H9 (cell line): Measurements from ENCODE around the gene IDUA. TPM values are rescaled to one million over a fixed set of nuclear protein-coding genes. Genes with fewer than 3 reads are reported as not detected.

Source experiments
- DNase-seq: peaks from one replicate; pipeline ENCODE4 v3.0.0-alpha.2; 2017
- H2AFZ ChIP-seq: one replicate; pipeline ENCODE4 v1.6.1; 2013; ENCODE audit warnings: mild to moderate bottlenecking, low read length, control low read depth, moderate library complexity
- H2AK5ac ChIP-seq: 2 replicates; pipeline ENCODE4 v1.6.1; 2013; ENCODE audit warnings: low read length, control low read depth, mixed read lengths; ENCODE audit not compliant: insufficient read length
- H2BK120ac ChIP-seq: one replicate; pipeline ENCODE4 v1.6.1; 2013; ENCODE audit warnings: low read depth, mild to moderate bottlenecking, low read length, control low read depth, inconsistent platforms; ENCODE audit not compliant: poor library complexity, severe bottlenecking
- H2BK12ac ChIP-seq: 2 replicates; pipeline ENCODE4 v1.6.1; 2013; ENCODE audit warnings: low read length, control low read depth, mixed read lengths, low read depth; ENCODE audit not compliant: insufficient read length
- H2BK15ac ChIP-seq: 2 replicates; pipeline ENCODE4 v1.6.1; 2013; ENCODE audit warnings: low read depth, low read length, control low read depth
- H2BK20ac ChIP-seq: one replicate; pipeline ENCODE4 v1.6.1; 2013; ENCODE audit warnings: low read depth, mild to moderate bottlenecking, low read length, control low read depth, inconsistent platforms; ENCODE audit not compliant: poor library complexity, severe bottlenecking
- H2BK5ac ChIP-seq: 2 replicates; pipeline ENCODE4 v1.6.1; 2013; ENCODE audit warnings: low read length, control low read depth, mixed read lengths; ENCODE audit not compliant: insufficient read length
- H3K14ac ChIP-seq: 2 replicates; pipeline ENCODE4 v1.6.1; 2013; ENCODE audit warnings: low read length, control low read depth; ENCODE audit not compliant: insufficient read depth
- H3K18ac ChIP-seq: 2 replicates; pipeline ENCODE4 v1.6.1; 2013; ENCODE audit warnings: low read depth, mild to moderate bottlenecking, mixed read lengths, low read length, control low read depth; ENCODE audit not compliant: insufficient read length
- H3K23ac ChIP-seq: 2 replicates; pipeline ENCODE4 v1.6.1; 2013; ENCODE audit warnings: low read length, control low read depth, mixed read lengths, low read depth; ENCODE audit not compliant: insufficient read length
- H3K23me2 ChIP-seq: 2 replicates; pipeline ENCODE4 v1.6.1; 2013; ENCODE audit warnings: low read depth, mild to moderate bottlenecking, mixed read lengths, low read length, control low read depth; ENCODE audit not compliant: insufficient read length, poor library complexity, severe bottlenecking
- H3K27ac ChIP-seq: 2 replicates; pipeline ENCODE4 v1.5.1; 2013; ENCODE audit warnings: low read length, control low read depth, mixed read lengths, low read depth; ENCODE audit not compliant: insufficient read length
- H3K27me3 ChIP-seq: 2 replicates; pipeline ENCODE4 v1.6.1; 2013; ENCODE audit warnings: low read length, control low read depth, inconsistent platforms; ENCODE audit not compliant: insufficient read depth
- H3K4ac ChIP-seq: 2 replicates; pipeline ENCODE4 v1.6.1; 2013; ENCODE audit warnings: low read depth, mild to moderate bottlenecking, control low read depth, inconsistent platforms, low read length, moderate library complexity
- H3K4me1 ChIP-seq: 2 replicates; pipeline ENCODE4 v1.6.1; 2013; ENCODE audit warnings: low read length, control low read depth, inconsistent platforms; ENCODE audit not compliant: insufficient read depth
- H3K4me2 ChIP-seq: 2 replicates; pipeline ENCODE4 v1.6.1; 2013; ENCODE audit warnings: low read length, control low read depth, mixed read lengths; ENCODE audit not compliant: insufficient read length, insufficient read depth
- H3K56ac ChIP-seq: 2 replicates; pipeline ENCODE4 v1.6.1; 2013; ENCODE audit warnings: low read depth, mild to moderate bottlenecking, mixed read lengths, low read length, control low read depth; ENCODE audit not compliant: insufficient read length
- H3K79me1 ChIP-seq: 2 replicates; pipeline ENCODE4 v1.6.1; 2013; ENCODE audit warnings: low read depth, mild to moderate bottlenecking, moderate library complexity, low read length, control low read depth, inconsistent platforms; ENCODE audit not compliant: insufficient read depth, poor library complexity, severe bottlenecking
- H3K79me2 ChIP-seq: 2 replicates; pipeline ENCODE4 v1.6.1; 2013; ENCODE audit warnings: low read length, control low read depth, inconsistent platforms; ENCODE audit not compliant: insufficient read depth
- H3K9ac ChIP-seq: 2 replicates; pipeline ENCODE4 v1.6.1; 2013; ENCODE audit warnings: low read length, control low read depth, mixed read lengths; ENCODE audit not compliant: insufficient read length; ENCODE audit errors: extremely low read depth
- H3K9me3 ChIP-seq: one replicate; pipeline ENCODE4 v1.6.1; 2013; ENCODE audit warnings: low read depth, low read length, inconsistent platforms; ENCODE audit not compliant: control insufficient read depth
- H3T11ph ChIP-seq: one replicate; pipeline ENCODE4 v1.6.1; 2013; ENCODE audit warnings: mild to moderate bottlenecking, low read length, control low read depth, inconsistent platforms
- H4K20me1 ChIP-seq: one replicate; pipeline ENCODE4 v1.6.1; 2013; ENCODE audit not compliant: control insufficient read depth, insufficient read length, insufficient read depth
- H4K5ac ChIP-seq: 2 replicates; pipeline ENCODE4 v1.6.1; 2013; ENCODE audit warnings: low read depth, mild to moderate bottlenecking, mixed read lengths, low read length, control low read depth; ENCODE audit not compliant: insufficient read length
- H4K8ac ChIP-seq: replicated peaks from 2 replicates; pipeline ENCODE4 v1.6.1; 2013; ENCODE audit warnings: low read length, control low read depth, mixed read lengths, low read depth; ENCODE audit not compliant: insufficient read length
- H4K91ac ChIP-seq: 2 replicates; pipeline ENCODE4 v1.6.1; 2013; ENCODE audit warnings: low read depth, mild to moderate bottlenecking, moderate library complexity, mixed read lengths, low read length, control low read depth; ENCODE audit not compliant: insufficient read length
- H3K27ac Mint-ChIP-seq, 3 experiments: 2 replicates in 2 of 3; 3 replicates in 1 of 3; pipeline ENCODE4 v1.8.0; 2020 to 2021; ENCODE audit warnings: mixed read lengths in 3 of 3, mild to moderate bottlenecking in 1 of 3, moderate library complexity in 1 of 3
- H3K27me3 Mint-ChIP-seq: 2 replicates; pipeline ENCODE4 v1.8.0; 2021; ENCODE audit warnings: low read depth, mild to moderate bottlenecking, moderate library complexity, mixed read lengths
- H3K36me3 Mint-ChIP-seq, 3 experiments: 2 replicates in 2 of 3; 3 replicates in 1 of 3; pipeline ENCODE4 v1.8.0; 2020 to 2021; ENCODE audit warnings: low read depth in 3 of 3, mixed read lengths in 3 of 3; ENCODE audit not compliant: insufficient read depth in 1 of 3
- H3K4me1 Mint-ChIP-seq, 2 experiments: 2 replicates each; pipeline ENCODE4 v1.8.0; 2020; ENCODE audit warnings: mixed read lengths in 2 of 2
- H3K4me3 Mint-ChIP-seq, 2 experiments: 2 replicates in 1 of 2; 3 replicates in 1 of 2; pipeline ENCODE4 v1.8.0; 2020 to 2021; ENCODE audit warnings: mild to moderate bottlenecking in 2 of 2, mixed read lengths in 2 of 2, moderate library complexity in 1 of 2
- H3K9me3 Mint-ChIP-seq, 2 experiments: 2 replicates in 1 of 2; 3 replicates in 1 of 2; pipeline ENCODE4 v1.8.0; 2020; ENCODE audit warnings: mild to moderate bottlenecking in 2 of 2, mixed read lengths in 2 of 2, moderate library complexity in 1 of 2
- WGBS: extraction: QIAGEN DNeasy Blood & Tissue Kit; methylation state at CpG from one replicate; pipeline ENCODE4 v1.1.7; 2013; ENCODE audit warnings: missing lambda C conversion rate, low lambda C conversion rate, mixed read lengths; ENCODE audit not compliant: insufficient read length; ENCODE audit errors: extremely low coverage; 5-methylcytosine and 5-hydroxymethylcytosine counted together
- total RNA-seq: library from RNA; stranded (reverse); gene quantifications from 2 replicates; pipeline ENCODE4 v1.2.1, GENCODE V29; 2021
- TF ChIP-seq, protein P1 (sequence below): fragments of 200-600 bp; sonication (generic); conservative IDR thresholded peaks from 3 replicates; pipeline ENCODE4 v1.8.0; 2021; ENCODE audit warnings: antibody characterized with exemption, mild to moderate bottlenecking

The IDUA gene
- total RNA-seq, 1 experiment from 2014 or later = 14.5 TPM

- H3K4me1 ChIP-seq = no peaks in the 10 kb centered on the region; the same call in 1 of the 2 replicates
- H3K18ac ChIP-seq = no peak overlapping the region
- H4K5ac ChIP-seq = no peak overlapping the region
- no peaks in the 10 kb centered on the region; the same call in 1 of the 2 replicates for H3K27me3 ChIP-seq
- Mint-ChIP-seq H3K4me3 (no peak overlapping the region; a peak in 1 of 5 replicates), H3K9me3 (peaks cover 0 to 5% of the 10 kb centered on the region in 2 experiments; a peak in 4 of 5 replicates), H3K4me1 (peaks cover 5 to 10% of the 10 kb centered on the region in 2 experiments), H3K27me3 (peaks cover 55% of the 10 kb centered on the region), H3K36me3 (peaks cover 0 to 2% (median 0%) of the 10 kb centered on the region in 3 experiments; a peak in 2 of 7 replicates), H3K27ac (no peak overlapping the region)
- no peak overlapping the region for H3K23ac ChIP-seq
- peak; percentile 41 for DNase-seq
- H2BK15ac ChIP-seq = no peak overlapping the region
- no peak overlapping the region for H3K9ac ChIP-seq
- no peak overlapping the region for H4K8ac ChIP-seq
- no peaks in the 10 kb centered on the region for H3K79me2 ChIP-seq
- H2BK12ac ChIP-seq = no peak overlapping the region
- H2AK5ac ChIP-seq = no peak overlapping the region
- no peaks in the 10 kb centered on the region for H3K79me1 ChIP-seq
- no peaks in the 10 kb centered on the region for H4K20me1 ChIP-seq
- no peak overlapping the region for H4K91ac ChIP-seq
- no peak overlapping the region; the same call in 1 of the 2 replicates for H3K14ac ChIP-seq
- H2BK5ac ChIP-seq = no peak overlapping the region
- H3K27ac ChIP-seq = no peak overlapping the region
- WGBS = no CpG with 5 or more reads among the region's 41 CpGs
- H3K9me3 ChIP-seq = no peaks in the 10 kb centered on the region
- no peak overlapping the region for H3K4me2 ChIP-seq
- no peak overlapping the region for H3K56ac ChIP-seq
- TF ChIP-seq, protein P1, sequence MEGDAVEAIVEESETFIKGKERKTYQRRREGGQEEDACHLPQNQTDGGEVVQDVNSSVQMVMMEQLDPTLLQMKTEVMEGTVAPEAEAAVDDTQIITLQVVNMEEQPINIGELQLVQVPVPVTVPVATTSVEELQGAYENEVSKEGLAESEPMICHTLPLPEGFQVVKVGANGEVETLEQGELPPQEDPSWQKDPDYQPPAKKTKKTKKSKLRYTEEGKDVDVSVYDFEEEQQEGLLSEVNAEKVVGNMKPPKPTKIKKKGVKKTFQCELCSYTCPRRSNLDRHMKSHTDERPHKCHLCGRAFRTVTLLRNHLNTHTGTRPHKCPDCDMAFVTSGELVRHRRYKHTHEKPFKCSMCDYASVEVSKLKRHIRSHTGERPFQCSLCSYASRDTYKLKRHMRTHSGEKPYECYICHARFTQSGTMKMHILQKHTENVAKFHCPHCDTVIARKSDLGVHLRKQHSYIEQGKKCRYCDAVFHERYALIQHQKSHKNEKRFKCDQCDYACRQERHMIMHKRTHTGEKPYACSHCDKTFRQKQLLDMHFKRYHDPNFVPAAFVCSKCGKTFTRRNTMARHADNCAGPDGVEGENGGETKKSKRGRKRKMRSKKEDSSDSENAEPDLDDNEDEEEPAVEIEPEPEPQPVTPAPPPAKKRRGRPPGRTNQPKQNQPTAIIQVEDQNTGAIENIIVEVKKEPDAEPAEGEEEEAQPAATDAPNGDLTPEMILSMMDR = no peak
- H3T11ph ChIP-seq = no peak overlapping the region
- no peak overlapping the region for H2BK120ac ChIP-seq
- H3K23me2 ChIP-seq = peaks cover 3% of the 10 kb centered on the region
- H2AFZ ChIP-seq = no peak overlapping the region
- H3K4ac ChIP-seq = no peak overlapping the region
- no peak overlapping the region for H2BK20ac ChIP-seq
Observed at GRCh38 chr4:1047106-1047975, 60.5 kb downstream of the IDUA start.
